ENCODE data around the gene HPCAL1. TPM values are rescaled to one million over a fixed set of nuclear protein-coding genes. Genes with fewer than 3 reads are reported as not detected.
"Not testable (repeated sequence)": the region's sequence is repeated elsewhere in the genome, so short reads cannot be mapped to it uniquely, and the experiment has no call there.

Gene HPCAL1
- total RNA-seq, 1 experiment from 2014 or later: 26.9 TPM

GRCh38 chr2:10289891-10290290, 12.8 kb upstream of the HPCAL1 start:
- intact Hi-C loops (cut with micrococcal nuclease; ENCODE audit: unreplicated experiment): no loop called here
- no TSS peak for BruUV-seq (replicated peaks)
- TF ChIP-seq CTCF (IDR thresholded peaks at IDR 0.05; ENCODE audit: insufficient read depth in 1 of 2, low read depth in 1 of 2, low read length in 1 of 2, severe bottlenecking in 1 of 2, unreplicated experiment in 1 of 2): no peak
- Mint-ChIP-seq H3K4me1 (ENCODE audit: low read depth, unreplicated experiment) (peaks cover 10% of the 10 kb centered on the region), H3K36me3 (ENCODE audit: insufficient read depth, unreplicated experiment) (no peaks in the 10 kb centered on the region), H3K27me3 (ENCODE audit: insufficient read depth, unreplicated experiment) (no peaks in the 10 kb centered on the region), H3K4me3 (ENCODE audit: unreplicated experiment) (no peak overlapping the region), H3K9me3 (ENCODE audit: unreplicated experiment) (peaks cover 14% of the 10 kb centered on the region), H3K27ac (ENCODE audit: unreplicated experiment) (no peak overlapping the region)
- peaks cover 9% of the 10 kb centered on the region for H3K4me1 ChIP-seq
- H3K27me3 ChIP-seq (replicated peaks; ENCODE audit: control insufficient read depth, insufficient read depth, low read length): no peaks in the 10 kb centered on the region
- CTCF ChIA-PET: no interaction called here
- H3K4me3 ChIP-seq (ENCODE audit: low read depth, low read length): no peak overlapping the region
- H3K36me3 ChIP-seq (ENCODE audit: control insufficient read depth, insufficient read depth, low read length): no peaks in the 10 kb centered on the region
- POLR2A ChIA-PET: no interaction called here
- peaks cover 14% of the 10 kb centered on the region for H3K9me3 ChIP-seq
- DNase-seq: no peak

DNA sequence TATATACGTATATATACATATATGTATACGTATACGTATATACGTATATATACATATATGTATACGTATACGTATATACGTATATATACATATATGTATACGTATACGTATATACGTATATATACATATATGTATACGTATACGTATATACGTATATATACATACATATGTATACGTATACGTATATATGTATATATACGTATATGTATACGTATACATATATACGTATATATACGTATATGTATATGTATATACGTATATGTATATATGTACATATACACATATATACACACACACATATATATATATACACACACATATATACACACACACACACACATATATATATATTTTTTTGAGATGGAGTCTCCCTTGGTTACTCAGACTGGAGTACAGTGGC, 11.3 kb upstream of the HPCAL1 start:
- H3K4me1 ChIP-seq; H3K27ac Mint-ChIP-seq (ENCODE audit: unreplicated experiment); H3K36me3 Mint-ChIP-seq (ENCODE audit: insufficient read depth, unreplicated experiment); H3K27me3 Mint-ChIP-seq (ENCODE audit: insufficient read depth, unreplicated experiment); H3K36me3 ChIP-seq (ENCODE audit: control insufficient read depth, insufficient read depth, low read length); H3K27me3 ChIP-seq (replicated peaks; ENCODE audit: control insufficient read depth, insufficient read depth, low read length); BruUV-seq (replicated peaks); H3K4me3 ChIP-seq (ENCODE audit: low read depth, low read length); H3K4me1 Mint-ChIP-seq (ENCODE audit: low read depth, unreplicated experiment); DNase-seq; H3K4me3 Mint-ChIP-seq (ENCODE audit: unreplicated experiment); POLR2A ChIA-PET; intact Hi-C loops (cut with micrococcal nuclease; ENCODE audit: unreplicated experiment): not testable (repeated sequence)
- H3K9me3 ChIP-seq: peaks cover 26% of the 10 kb centered on the region
- CTCF ChIA-PET: interaction anchor here (0.6 to 2.0 kb wide), 2 partner anchors 12 to 394 kb away, joined by 7 to 8 read pairs; partner anchors contain the start of gene HPCAL1
- H3K9me3 Mint-ChIP-seq (ENCODE audit: unreplicated experiment): peaks cover 14% of the 10 kb centered on the region

DNA sequence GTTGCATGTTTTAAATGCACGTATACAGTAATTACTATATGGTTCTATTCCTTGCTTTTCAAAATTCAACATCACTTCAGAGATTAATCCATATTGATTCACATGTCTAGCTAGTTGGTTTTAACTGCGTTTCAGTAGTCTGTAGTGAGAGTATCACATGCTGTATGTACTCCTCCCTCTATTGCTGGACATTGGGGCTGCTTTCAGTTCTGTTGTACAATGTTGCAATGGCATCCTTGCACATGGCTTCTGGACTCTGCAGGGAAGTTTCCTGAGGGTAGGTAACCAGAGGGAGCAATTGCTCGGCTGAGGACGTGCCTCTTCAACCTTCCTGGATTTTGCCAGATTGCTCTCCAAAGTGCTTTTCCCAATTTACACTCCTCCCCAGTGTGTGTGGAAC, 10.7 kb upstream of the HPCAL1 start:
- H3K27ac Mint-ChIP-seq (ENCODE audit: unreplicated experiment): no peak overlapping the region
- no peak overlapping the region for H3K4me3 Mint-ChIP-seq (ENCODE audit: unreplicated experiment)
- ChIA-PET POLR2A (no interaction called here), CTCF (interaction anchor here (0.6 to 2.0 kb wide), 2 partner anchors 11 to 393 kb away, joined by 7 to 8 read pairs; partner anchors contain the start of gene HPCAL1)
- intact Hi-C loops (cut with micrococcal nuclease; ENCODE audit: unreplicated experiment): no loop called here
- Histone ChIP-seq H3K4me1 (peaks cover 8% of the 10 kb centered on the region), H3K9me3 (peaks cover 26% of the 10 kb centered on the region), H3K4me3 (ENCODE audit: low read depth, low read length) (no peak overlapping the region), H3K36me3 (ENCODE audit: control insufficient read depth, insufficient read depth, low read length) (no peaks in the 10 kb centered on the region), H3K27me3 (replicated peaks; ENCODE audit: control insufficient read depth, insufficient read depth, low read length) (no peaks in the 10 kb centered on the region)
- no peaks in the 10 kb centered on the region for H3K4me1 Mint-ChIP-seq (ENCODE audit: low read depth, unreplicated experiment)
- DNase-seq: no peak
- no TSS peak for BruUV-seq (replicated peaks)
- no peak for TF ChIP-seq CTCF (IDR thresholded peaks at IDR 0.05; ENCODE audit: insufficient read depth in 1 of 2, low read depth in 1 of 2, low read length in 1 of 2, severe bottlenecking in 1 of 2, unreplicated experiment in 1 of 2)
- H3K36me3 Mint-ChIP-seq (ENCODE audit: insufficient read depth, unreplicated experiment): no peaks in the 10 kb centered on the region
- peaks cover 14% of the 10 kb centered on the region for H3K9me3 Mint-ChIP-seq (ENCODE audit: unreplicated experiment)
- no peaks in the 10 kb centered on the region for H3K27me3 Mint-ChIP-seq (ENCODE audit: insufficient read depth, unreplicated experiment)

DNA sequence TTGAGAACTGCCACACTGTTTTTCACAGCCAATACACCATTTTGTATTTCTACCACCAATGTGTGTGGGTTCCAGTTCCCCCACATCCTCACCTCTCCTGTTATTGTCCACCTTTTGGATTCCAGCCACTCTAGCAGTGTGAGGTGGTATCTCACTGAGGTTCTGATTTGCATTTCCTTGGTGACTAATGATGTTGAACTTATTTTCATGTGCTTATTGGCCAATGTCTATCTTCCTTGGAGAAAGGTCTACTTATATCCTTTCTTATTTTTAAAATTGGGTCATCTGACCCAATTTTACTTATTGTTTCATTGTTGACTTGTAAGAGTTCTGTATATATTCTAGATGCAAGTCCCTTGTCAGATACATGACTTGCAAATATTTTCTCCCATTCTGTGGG, 9.1 kb upstream of the HPCAL1 start:
- no TSS peak for BruUV-seq (replicated peaks)
- intact Hi-C loops (cut with micrococcal nuclease; ENCODE audit: unreplicated experiment): no loop called here
- Mint-ChIP-seq H3K4me1 (ENCODE audit: low read depth, unreplicated experiment) (no peaks in the 10 kb centered on the region), H3K4me3 (ENCODE audit: unreplicated experiment) (no peak overlapping the region), H3K36me3 (ENCODE audit: insufficient read depth, unreplicated experiment) (no peaks in the 10 kb centered on the region), H3K27me3 (ENCODE audit: insufficient read depth, unreplicated experiment) (no peaks in the 10 kb centered on the region), H3K9me3 (ENCODE audit: unreplicated experiment) (peaks cover 16% of the 10 kb centered on the region), H3K27ac (ENCODE audit: unreplicated experiment) (no peak overlapping the region)
- no peak for TF ChIP-seq CTCF (IDR thresholded peaks at IDR 0.05; ENCODE audit: insufficient read depth in 1 of 2, low read depth in 1 of 2, low read length in 1 of 2, severe bottlenecking in 1 of 2, unreplicated experiment in 1 of 2)
- H3K36me3 ChIP-seq (ENCODE audit: control insufficient read depth, insufficient read depth, low read length): no peaks in the 10 kb centered on the region
- H3K27me3 ChIP-seq (replicated peaks; ENCODE audit: control insufficient read depth, insufficient read depth, low read length): no peaks in the 10 kb centered on the region
- peaks cover 8% of the 10 kb centered on the region for H3K4me1 ChIP-seq
- peaks cover 26% of the 10 kb centered on the region for H3K9me3 ChIP-seq
- no peak overlapping the region for H3K4me3 ChIP-seq (ENCODE audit: low read depth, low read length)
- no peak for DNase-seq
- CTCF ChIA-PET: no interaction called here
- POLR2A ChIA-PET: no interaction called here

All from Caco-2 (cell line).